Cardiac muscle cell (in vitro differentiated cells and primary cell): Measurements from ENCODE around the gene JMJD8. TPM values are rescaled to one million over a fixed set of nuclear protein-coding genes. Genes with fewer than 3 reads are reported as not detected.

Experiments
- DNase-seq, 2 donors: peaks; one replicate each; pipeline versions ENCODE4 v3.0.0 to v3.0.0-alpha.2; 2010 to 2017; ENCODE audit warnings: low read depth in 1 of 2, low spot score in 1 of 2
- H3K27ac ChIP-seq: fragments of 200-600 bp; sonication (generic); 2 replicates; pipeline ENCODE4 v1.5.1; 2016
- H3K27me3 ChIP-seq: fragments of 200-600 bp; sonication (generic); 2 replicates; pipeline ENCODE4 v1.6.0; 2016; ENCODE audit warnings: control low read depth
- H3K36me3 ChIP-seq: fragments of 200-600 bp; sonication (generic); 2 replicates; pipeline ENCODE4 v1.5.1; 2016; ENCODE audit warnings: control low read depth
- H3K4me1 ChIP-seq: fragments of 200-600 bp; sonication (generic); 2 replicates; pipeline ENCODE4 v1.8.1; 2017; ENCODE audit warnings: low read depth, mild to moderate bottlenecking, mixed run types
- H3K4me3 ChIP-seq: fragments of 200-600 bp; sonication (generic); 2 replicates; pipeline ENCODE4 v1.5.1; 2016; ENCODE audit warnings: mild to moderate bottlenecking
- H3K9me3 ChIP-seq: fragments of 200-600 bp; sonication (generic); 2 replicates; pipeline ENCODE4 v1.5.1; 2017; ENCODE audit warnings: low read depth, mild to moderate bottlenecking, control low read depth
- polyA plus RNA-seq: library from polyadenylated mRNA; unstranded; fragments of >200 nt; fragmentation: Nextera tagmentation; extraction: Ambion mirVana; gene quantifications from 2 replicates; pipeline ENCODE4 v1.2.1, GENCODE V29; 2016
- total RNA-seq: library from RNA; depleted of rRNA; stranded (reverse); fragments of >200 nt; gene quantifications from 2 replicates; pipeline ENCODE4 v1.2.3, GENCODE V29; 2016
- TF ChIP-seq, protein P1 (sequence below): IDR thresholded peaks from 2 replicates; pipeline ENCODE4 v1.5.1; 2012; ENCODE audit warnings: low read depth, mild to moderate bottlenecking, low read length

Gene JMJD8
- total and polyA plus RNA-seq, 2 experiments from 2014 or later, result 105 to 118 TPM

DNA sequence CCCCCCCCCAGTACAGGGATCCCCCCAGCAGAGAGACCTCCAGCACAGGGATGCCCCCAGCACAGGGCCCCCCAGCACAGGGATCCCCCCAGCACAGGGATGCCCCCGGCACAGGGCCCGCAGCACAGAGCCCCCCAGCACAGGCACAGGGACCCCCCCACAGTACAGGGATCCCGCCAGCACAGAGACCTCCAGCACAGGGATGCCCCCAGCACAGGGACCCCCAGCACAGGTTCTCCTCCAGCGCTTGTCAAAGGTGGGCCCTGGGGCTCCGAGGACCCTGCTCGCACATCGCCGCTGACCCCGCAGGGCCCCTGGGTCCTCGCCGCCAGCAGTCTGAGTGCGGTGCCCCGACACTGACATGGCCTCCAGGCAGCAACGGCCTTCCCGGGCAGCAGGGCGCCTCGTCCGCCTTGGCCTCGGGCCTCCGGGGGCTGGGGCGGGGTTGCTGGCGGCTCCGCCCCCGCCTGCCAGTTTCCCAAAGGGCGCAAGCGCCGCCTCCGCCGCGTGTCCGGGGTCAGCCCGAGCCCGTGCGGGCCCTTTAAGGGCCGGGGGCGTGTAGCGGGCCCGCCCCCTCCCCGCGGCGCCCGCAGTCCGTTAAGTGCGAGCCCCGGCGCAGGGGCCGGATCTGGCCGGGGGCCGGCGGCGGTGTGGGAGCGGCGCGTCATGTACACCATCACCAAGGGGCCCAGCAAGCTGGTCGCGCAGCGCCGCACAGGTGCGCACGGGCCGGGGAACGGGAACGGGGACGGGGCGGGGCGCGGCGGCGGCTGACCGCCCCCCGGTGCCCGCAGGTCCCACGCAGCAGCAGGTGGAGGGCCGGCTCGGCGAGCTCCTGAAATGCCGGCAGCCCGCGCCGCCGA, 42.6 kb downstream of the JMJD8 start, which contains the start of gene MCRIP2:
MCRIP2 (plus strand) TSS at position 503 of the 863 bp plus-strand sequence; CDS start at position 667, 164 bp downstream.
- no peaks in the 10 kb centered on the region for H3K9me3 ChIP-seq
- TF ChIP-seq, protein P1, sequence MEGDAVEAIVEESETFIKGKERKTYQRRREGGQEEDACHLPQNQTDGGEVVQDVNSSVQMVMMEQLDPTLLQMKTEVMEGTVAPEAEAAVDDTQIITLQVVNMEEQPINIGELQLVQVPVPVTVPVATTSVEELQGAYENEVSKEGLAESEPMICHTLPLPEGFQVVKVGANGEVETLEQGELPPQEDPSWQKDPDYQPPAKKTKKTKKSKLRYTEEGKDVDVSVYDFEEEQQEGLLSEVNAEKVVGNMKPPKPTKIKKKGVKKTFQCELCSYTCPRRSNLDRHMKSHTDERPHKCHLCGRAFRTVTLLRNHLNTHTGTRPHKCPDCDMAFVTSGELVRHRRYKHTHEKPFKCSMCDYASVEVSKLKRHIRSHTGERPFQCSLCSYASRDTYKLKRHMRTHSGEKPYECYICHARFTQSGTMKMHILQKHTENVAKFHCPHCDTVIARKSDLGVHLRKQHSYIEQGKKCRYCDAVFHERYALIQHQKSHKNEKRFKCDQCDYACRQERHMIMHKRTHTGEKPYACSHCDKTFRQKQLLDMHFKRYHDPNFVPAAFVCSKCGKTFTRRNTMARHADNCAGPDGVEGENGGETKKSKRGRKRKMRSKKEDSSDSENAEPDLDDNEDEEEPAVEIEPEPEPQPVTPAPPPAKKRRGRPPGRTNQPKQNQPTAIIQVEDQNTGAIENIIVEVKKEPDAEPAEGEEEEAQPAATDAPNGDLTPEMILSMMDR, result no peak
- H3K36me3 ChIP-seq, result no peaks in the 10 kb centered on the region
- H3K27me3 ChIP-seq, result no peaks in the 10 kb centered on the region
- H3K27ac ChIP-seq, result peak within 1 kb of the TSS; percentile 83
- H3K4me1 ChIP-seq, result peaks cover 23% of the 10 kb centered on the region
- DNase-seq, result peak; percentile 84 to 96
- peak within 1 kb of the TSS; percentile 80 for H3K4me3 ChIP-seq

DNA sequence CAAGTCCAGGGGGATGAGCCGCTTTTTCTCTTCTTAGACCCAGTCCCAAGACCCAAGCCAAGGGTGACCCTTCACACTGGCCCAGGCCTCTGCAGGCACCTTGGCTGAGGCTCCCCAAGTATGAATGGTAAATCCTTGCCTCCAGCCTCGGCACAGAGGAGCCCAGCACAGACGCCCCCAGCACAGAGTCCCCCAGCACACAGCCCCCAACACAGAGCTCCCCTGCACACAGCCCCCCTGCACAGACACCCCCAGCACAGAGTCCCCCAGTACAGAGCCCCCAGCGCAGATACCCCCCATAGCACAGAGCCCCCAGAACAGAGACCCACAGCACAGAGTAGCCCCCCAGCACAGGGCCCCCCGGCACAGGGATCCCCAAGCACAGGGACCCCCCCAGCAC, 43.5 kb downstream of the JMJD8 start:
- H3K4me3 ChIP-seq, result peak overlapping the region; percentile 80
- H3K27ac ChIP-seq, result no peak overlapping the region
- H3K4me1 ChIP-seq, result peaks cover 23% of the 10 kb centered on the region
- TF ChIP-seq, protein P1, result no peak
- no peaks in the 10 kb centered on the region for H3K9me3 ChIP-seq
- DNase-seq, result no peak
- H3K27me3 ChIP-seq, result no peaks in the 10 kb centered on the region
- no peaks in the 10 kb centered on the region for H3K36me3 ChIP-seq

GRCh38 chr16:638836-639235, 45.3 kb downstream of the JMJD8 start:
- Histone ChIP-seq H3K27ac (peak overlapping the region; percentile 29), H3K36me3 (peaks cover 1% of the 10 kb centered on the region), H3K4me3 (no peak overlapping the region), H3K4me1 (peaks cover 23% of the 10 kb centered on the region), H3K9me3 (no peaks in the 10 kb centered on the region), H3K27me3 (no peaks in the 10 kb centered on the region)
- TF ChIP-seq, protein P1, result no peak
- DNase-seq, result no peak

- Histone ChIP-seq H3K4me3 (no peak overlapping the region), H3K36me3 (peaks cover 9% of the 10 kb centered on the region), H3K27me3 (no peaks in the 10 kb centered on the region), H3K9me3 (no peaks in the 10 kb centered on the region), H3K4me1 (peaks cover 23% of the 10 kb centered on the region), H3K27ac (peak overlapping the region; percentile 90)
- TF ChIP-seq, protein P1, result no peak
- DNase-seq, result no peak
Observed at GRCh38 chr16:638034-638543, 46.0 kb downstream of the JMJD8 start.

DNA sequence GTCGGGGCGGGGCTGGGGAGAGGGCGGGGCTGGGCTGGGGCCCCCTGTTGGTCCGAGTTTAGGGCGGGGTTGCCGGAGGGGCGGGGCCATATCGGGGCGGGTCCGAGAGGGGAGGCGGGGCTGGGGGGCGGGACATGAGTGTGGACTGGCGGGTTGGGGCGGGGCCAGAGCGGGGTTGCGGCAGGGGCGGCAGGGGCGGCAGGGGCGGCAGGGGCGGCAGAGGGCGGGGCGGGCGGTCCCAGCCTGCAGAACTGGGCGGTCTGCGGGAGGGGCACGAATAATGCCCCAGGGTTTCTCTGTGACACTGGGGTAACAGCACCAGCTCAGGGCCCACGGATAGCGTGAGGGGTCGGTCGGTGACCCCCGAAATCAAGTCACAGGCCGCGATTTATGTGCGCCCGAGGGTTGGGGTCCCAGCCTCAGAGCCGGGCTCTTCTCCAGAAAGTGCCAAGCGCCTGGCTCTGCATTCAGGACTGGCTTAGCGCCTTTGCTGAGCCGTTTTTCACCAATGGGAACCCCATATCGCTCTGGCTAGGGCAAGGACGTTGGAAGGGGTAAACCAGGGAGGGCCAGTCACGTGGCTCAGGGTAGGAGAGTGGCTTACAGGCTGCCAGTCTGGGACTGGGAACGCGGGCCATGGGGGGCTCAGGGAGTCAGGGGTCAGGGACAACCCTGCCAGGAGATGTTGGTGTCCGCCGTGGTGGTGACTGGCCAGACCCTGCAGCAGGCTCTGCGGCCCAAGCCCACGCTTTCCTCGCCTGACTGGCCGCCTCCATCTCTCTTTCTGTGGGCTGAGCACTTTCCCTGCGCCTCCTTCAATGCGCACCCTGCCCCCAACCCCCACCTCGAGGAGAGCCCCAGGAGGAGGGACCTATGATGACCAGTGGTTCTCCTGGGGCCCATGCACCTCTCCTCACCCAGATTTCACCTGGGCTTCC, 46.8 kb downstream of the JMJD8 start:
- peak; percentile 93 to 94 for DNase-seq
- Histone ChIP-seq H3K36me3 (peaks cover 9% of the 10 kb centered on the region), H3K4me1 (peaks cover 18% of the 10 kb centered on the region), H3K27me3 (no peaks in the 10 kb centered on the region), H3K27ac (peak overlapping the region; percentile 93), H3K9me3 (no peaks in the 10 kb centered on the region), H3K4me3 (peak overlapping the region; percentile 83)
- TF ChIP-seq, protein P1, result no peak
